HG02571 (cell line): Measurements from ENCODE around the gene POU6F2.

Source experiments
- ATAC-seq: cut with Tn5 transposase; IDR thresholded peaks from one replicate; pipeline ENCODE4 v1.9.1; 2021; ENCODE audit warnings: mild to moderate bottlenecking, moderate library complexity; ENCODE audit not compliant: unreplicated experiment

The POU6F2 gene

GRCh38 chr7:39428221-39428620 is 450.5 kb downstream of the POU6F2 start:
- no peak for ATAC-seq

GRCh38 chr7:39429421-39429820 is 451.7 kb downstream of the POU6F2 start:
- no peak for ATAC-seq

- ATAC-seq: no peak
Measured at GRCh38 chr7:39430441-39430840, 452.7 kb downstream of the POU6F2 start.

- no peak for ATAC-seq
Measured at GRCh38 chr7:39430909-39431641, 453.4 kb downstream of the POU6F2 start.

- ATAC-seq: no peak
Measured at GRCh38 chr7:39432368-39432767, 454.7 kb downstream of the POU6F2 start.

GRCh38 chr7:39432807-39433416 is 455.2 kb downstream of the POU6F2 start:
- no peak for ATAC-seq

- no peak for ATAC-seq
Measured at GRCh38 chr7:39433550-39433949, 455.8 kb downstream of the POU6F2 start.

GRCh38 chr7:39434012-39434411 is 456.3 kb downstream of the POU6F2 start:
- ATAC-seq: no peak

- ATAC-seq: no peak
Measured at GRCh38 chr7:39446546-39446945, 468.8 kb downstream of the POU6F2 start.

GRCh38 chr7:39451901-39452300 is 474.2 kb downstream of the POU6F2 start:
- ATAC-seq: no peak

GRCh38 chr7:39453743-39454355 is 476.1 kb downstream of the POU6F2 start:
- ATAC-seq: peak; percentile 69

- no peak for ATAC-seq
Measured at GRCh38 chr7:39458061-39458745, 480.5 kb downstream of the POU6F2 start.

GRCh38 chr7:39459636-39460035 is 481.9 kb downstream of the POU6F2 start:
- ATAC-seq: no peak

- ATAC-seq: no peak
Measured at GRCh38 chr7:39460486-39460885, 482.8 kb downstream of the POU6F2 start.

GRCh38 chr7:39461263-39461820 is 483.6 kb downstream of the POU6F2 start:
- no peak for ATAC-seq

GRCh38 chr7:39463252-39463651 is 485.5 kb downstream of the POU6F2 start:
- no peak for ATAC-seq

- ATAC-seq: peak; percentile 27
Measured at GRCh38 chr7:39464350-39465054, 486.8 kb downstream of the POU6F2 start.

GRCh38 chr7:39465055-39465929 is 487.6 kb downstream of the POU6F2 start:
- peak; percentile 80 for ATAC-seq

- ATAC-seq: no peak
Measured at GRCh38 chr7:39468261-39468660, 490.6 kb downstream of the POU6F2 start.
